ENCODE data around the gene ANAPC16. TPM values are rescaled to one million over a fixed set of nuclear protein-coding genes. Genes with fewer than 3 reads are reported as not detected.
"Not testable (repeated sequence)": the region's sequence is repeated elsewhere in the genome, so short reads cannot be mapped to it uniquely, and the experiment has no call there.

The ANAPC16 gene
- total RNA-seq, 1 donor from 2014 or later: 53.2 TPM

DNA sequence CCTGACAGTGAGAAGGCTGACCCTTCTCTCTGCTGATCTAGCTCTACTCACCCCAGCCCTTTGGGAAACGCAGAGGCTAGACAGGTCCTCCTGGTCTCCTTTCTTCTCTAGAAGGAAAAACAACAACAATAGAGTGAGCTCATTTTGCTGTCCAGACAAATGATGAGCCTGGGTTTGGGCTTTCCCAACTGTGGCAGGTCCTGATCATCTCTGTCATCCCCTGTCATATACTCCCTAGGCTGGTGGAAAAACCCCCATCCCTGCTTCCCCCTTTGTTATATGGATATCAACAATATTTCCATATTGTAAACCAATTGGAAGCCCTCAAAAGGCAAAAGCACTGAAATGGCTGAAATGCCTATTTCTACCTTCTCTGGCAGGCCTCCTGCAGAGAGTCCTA lies 48.7 kb downstream of the ANAPC16 start:
- Mint-ChIP-seq H3K27me3 (ENCODE audit: low read depth) (no peaks in the 10 kb centered on the region), H3K4me1 (peaks cover 40% of the 10 kb centered on the region), H3K27ac (ENCODE audit: unreplicated experiment) (no peak overlapping the region), H3K9me3 (no peaks in the 10 kb centered on the region), H3K36me3 (ENCODE audit: low read depth) (no peaks in the 10 kb centered on the region), H3K4me3 (peak overlapping the region; percentile 41)
- DNase-seq (ENCODE audit: low read depth, low spot score): no peak
- TF ChIP-seq, protein P1, sequence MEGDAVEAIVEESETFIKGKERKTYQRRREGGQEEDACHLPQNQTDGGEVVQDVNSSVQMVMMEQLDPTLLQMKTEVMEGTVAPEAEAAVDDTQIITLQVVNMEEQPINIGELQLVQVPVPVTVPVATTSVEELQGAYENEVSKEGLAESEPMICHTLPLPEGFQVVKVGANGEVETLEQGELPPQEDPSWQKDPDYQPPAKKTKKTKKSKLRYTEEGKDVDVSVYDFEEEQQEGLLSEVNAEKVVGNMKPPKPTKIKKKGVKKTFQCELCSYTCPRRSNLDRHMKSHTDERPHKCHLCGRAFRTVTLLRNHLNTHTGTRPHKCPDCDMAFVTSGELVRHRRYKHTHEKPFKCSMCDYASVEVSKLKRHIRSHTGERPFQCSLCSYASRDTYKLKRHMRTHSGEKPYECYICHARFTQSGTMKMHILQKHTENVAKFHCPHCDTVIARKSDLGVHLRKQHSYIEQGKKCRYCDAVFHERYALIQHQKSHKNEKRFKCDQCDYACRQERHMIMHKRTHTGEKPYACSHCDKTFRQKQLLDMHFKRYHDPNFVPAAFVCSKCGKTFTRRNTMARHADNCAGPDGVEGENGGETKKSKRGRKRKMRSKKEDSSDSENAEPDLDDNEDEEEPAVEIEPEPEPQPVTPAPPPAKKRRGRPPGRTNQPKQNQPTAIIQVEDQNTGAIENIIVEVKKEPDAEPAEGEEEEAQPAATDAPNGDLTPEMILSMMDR (conservative IDR thresholded peaks at IDR 0.05): no peak

DNA sequence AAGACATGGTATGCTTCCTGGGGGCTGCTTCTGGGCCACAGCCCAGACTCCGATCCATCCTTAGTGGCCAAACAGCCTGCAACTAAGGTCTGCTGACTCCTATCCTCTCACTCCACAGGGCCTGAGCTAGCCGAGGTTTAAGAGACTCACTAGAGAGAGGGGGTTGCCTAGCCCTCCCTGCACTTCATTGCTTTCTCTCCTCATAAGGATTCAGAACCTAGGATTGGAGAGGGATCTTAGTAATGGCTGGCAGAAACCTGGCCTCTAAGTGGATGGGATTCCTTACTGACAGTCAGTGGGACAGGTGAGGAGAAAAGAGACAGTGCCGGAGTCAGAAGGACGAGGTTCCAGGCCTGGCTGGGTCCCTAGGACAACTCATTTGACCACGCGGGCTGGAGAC lies 49.7 kb downstream of the ANAPC16 start:
- H3K9me3 Mint-ChIP-seq: no peaks in the 10 kb centered on the region
- H3K27ac Mint-ChIP-seq (ENCODE audit: unreplicated experiment): no peak overlapping the region
- H3K27me3 Mint-ChIP-seq (ENCODE audit: low read depth): no peaks in the 10 kb centered on the region
- H3K4me1 Mint-ChIP-seq: peaks cover 34% of the 10 kb centered on the region
- H3K36me3 Mint-ChIP-seq (ENCODE audit: low read depth): no peaks in the 10 kb centered on the region
- H3K4me3 Mint-ChIP-seq: no peak overlapping the region
- TF ChIP-seq, protein P1 (conservative IDR thresholded peaks at IDR 0.05): no peak
- DNase-seq (ENCODE audit: low read depth, low spot score): no peak

DNA sequence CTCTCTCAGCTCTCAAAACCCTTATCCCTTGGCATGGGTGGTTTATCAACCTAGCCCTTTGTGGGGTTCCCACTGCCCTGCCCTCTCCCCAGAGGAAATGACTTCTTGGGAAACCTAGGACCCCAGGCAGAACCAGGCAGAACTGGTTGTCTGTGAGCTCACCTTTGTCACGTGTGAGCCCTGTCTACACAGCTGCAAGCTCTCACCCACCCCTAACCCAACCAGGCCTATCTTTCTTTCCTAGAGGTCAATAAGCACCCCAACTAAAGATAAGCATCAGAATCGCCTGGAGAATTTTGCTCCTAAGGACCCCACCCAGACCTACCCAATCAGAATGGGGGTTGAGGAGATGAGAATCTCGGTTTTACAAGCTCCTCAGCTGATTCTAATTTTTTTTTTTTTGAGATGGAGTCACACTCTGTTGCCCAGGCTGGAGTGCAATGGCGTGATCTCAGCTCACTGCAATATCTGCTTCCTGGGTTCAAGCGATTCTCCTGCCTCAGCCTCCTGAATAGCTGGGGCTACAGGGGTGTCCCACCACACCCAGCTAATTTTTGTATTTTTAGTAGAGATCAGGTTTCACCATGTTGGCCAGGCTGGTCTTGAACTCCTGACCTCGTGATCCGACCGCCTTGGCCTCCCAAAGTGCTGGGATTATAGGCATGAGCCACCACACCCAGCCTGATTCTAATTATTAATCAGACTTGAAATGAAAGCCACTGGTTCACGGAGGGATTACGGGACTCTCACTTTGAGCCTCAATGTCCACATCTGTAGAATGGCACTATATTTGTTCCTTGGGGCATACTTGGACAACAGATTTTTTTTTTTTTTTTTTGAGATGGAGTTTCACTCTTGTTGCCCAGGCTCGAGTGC lies 50.4 kb downstream of the ANAPC16 start:
- DNase-seq (ENCODE audit: low read depth, low spot score): no peak
- H3K9me3 Mint-ChIP-seq: no peaks in the 10 kb centered on the region
- TF ChIP-seq, protein P1 (conservative IDR thresholded peaks at IDR 0.05): no peak
- H3K4me1 Mint-ChIP-seq: peaks cover 36% of the 10 kb centered on the region
- no peaks in the 10 kb centered on the region for H3K36me3 Mint-ChIP-seq (ENCODE audit: low read depth)
- no peak overlapping the region for H3K27ac Mint-ChIP-seq (ENCODE audit: unreplicated experiment)
- H3K27me3 Mint-ChIP-seq (ENCODE audit: low read depth): no peaks in the 10 kb centered on the region
- H3K4me3 Mint-ChIP-seq: no peak overlapping the region

DNA sequence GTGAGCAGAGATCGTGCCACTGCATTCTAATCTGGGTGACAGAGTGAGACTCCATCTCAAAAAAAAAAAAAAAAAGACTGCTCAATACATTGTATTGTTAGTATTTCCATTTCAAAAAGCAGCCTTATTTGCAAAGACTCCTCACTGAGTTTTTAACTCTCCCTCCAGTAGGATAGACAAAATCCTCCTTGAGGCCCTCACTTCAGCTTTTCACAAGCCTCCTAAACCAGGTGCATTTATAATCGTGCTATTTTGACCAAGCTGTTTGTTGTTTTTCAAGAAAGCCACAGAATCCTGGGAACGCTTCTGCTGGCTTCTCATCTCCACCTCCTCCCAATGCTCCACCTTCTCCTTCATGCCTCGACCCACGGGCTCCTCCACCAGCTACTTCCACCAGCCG lies 51.6 kb downstream of the ANAPC16 start:
- Mint-ChIP-seq H3K27me3 (ENCODE audit: low read depth) (no peaks in the 10 kb centered on the region), H3K4me3 (peak overlapping the region; percentile 29), H3K27ac (ENCODE audit: unreplicated experiment) (no peak overlapping the region), H3K36me3 (ENCODE audit: low read depth) (no peaks in the 10 kb centered on the region), H3K4me1 (peaks cover 35% of the 10 kb centered on the region), H3K9me3 (no peaks in the 10 kb centered on the region)
- no peak for DNase-seq (ENCODE audit: low read depth, low spot score)
- TF ChIP-seq, protein P1 (conservative IDR thresholded peaks at IDR 0.05): no peak

DNA sequence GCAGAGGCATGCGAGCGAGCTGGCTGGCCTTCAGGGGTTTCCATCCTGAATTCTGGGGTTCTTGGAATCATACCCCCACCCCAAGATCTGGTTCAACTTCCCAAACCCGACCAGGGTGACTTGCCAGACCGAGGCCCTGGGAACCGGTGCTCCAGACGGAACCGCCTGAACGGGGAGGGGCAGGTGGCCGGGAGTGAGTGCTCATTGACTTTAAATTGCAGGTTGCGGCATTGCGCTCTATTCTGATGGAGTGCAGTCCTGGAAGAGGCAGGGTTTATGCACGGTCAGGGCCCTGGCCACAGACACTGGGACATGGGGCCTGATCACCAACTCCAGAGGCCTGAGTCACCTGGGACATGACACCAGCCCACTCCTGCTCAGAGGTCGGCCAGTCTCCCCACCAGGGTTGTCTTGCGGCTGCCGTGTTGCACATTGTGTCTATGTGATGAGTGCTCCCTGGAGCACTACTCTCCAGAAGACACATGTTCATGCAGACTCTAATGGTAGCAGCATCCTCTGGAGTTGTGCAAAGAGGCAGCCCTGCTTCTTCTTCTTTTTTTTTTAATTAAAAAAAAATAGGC lies 52.1 kb downstream of the ANAPC16 start:
- TF ChIP-seq, protein P1 (conservative IDR thresholded peaks at IDR 0.05): no peak
- no peaks in the 10 kb centered on the region for H3K9me3 Mint-ChIP-seq
- peaks cover 40% of the 10 kb centered on the region for H3K4me1 Mint-ChIP-seq
- H3K4me3 Mint-ChIP-seq: peak overlapping the region; percentile 29
- H3K36me3 Mint-ChIP-seq (ENCODE audit: low read depth): no peaks in the 10 kb centered on the region
- H3K27ac Mint-ChIP-seq (ENCODE audit: unreplicated experiment): no peak overlapping the region
- no peak for DNase-seq (ENCODE audit: low read depth, low spot score)
- no peaks in the 10 kb centered on the region for H3K27me3 Mint-ChIP-seq (ENCODE audit: low read depth)

DNA sequence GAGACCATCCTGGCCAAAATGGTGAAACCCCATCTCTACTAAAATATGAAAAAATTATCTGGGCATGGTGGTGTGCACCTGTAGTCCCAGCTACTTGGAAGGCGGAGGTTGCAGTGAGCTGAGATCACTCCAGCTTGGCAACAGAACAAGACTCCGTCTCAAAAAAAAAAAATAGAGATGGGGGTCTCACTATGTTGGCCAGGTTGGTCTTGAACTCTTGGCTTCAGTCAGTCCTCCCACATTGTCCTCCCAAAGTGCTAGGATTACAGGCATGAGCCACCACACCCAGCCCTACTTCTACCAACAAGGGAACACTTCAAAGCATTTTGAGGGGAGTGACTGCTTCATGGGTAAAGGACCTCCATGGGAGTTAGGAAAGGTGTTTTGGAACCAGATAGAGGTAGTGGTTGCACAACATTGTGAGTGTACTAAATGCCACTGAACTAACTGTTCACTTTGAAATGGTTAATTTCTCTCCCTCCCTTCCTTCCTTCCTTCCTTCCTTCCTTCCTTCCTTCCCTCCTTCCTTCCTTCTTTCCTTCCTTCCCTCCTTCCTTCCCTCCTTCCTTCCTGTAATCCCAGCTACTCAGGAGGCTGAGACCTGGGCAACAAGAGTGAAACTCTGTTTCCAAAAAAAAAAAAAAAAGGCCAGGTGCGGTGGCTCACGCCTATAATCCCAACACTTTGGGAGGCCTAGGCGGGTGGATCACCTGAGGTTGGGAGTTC lies 52.8 kb downstream of the ANAPC16 start:
- H3K4me3 Mint-ChIP-seq; H3K36me3 Mint-ChIP-seq (ENCODE audit: low read depth); H3K27ac Mint-ChIP-seq (ENCODE audit: unreplicated experiment); H3K9me3 Mint-ChIP-seq; DNase-seq (ENCODE audit: low read depth, low spot score); H3K27me3 Mint-ChIP-seq (ENCODE audit: low read depth): not testable (repeated sequence)
- H3K4me1 Mint-ChIP-seq: peaks cover 45% of the 10 kb centered on the region

All from neural crest cell (in vitro differentiated cells).